ENCODE data around the gene PSAPL1.

The PSAPL1 gene, protein sequence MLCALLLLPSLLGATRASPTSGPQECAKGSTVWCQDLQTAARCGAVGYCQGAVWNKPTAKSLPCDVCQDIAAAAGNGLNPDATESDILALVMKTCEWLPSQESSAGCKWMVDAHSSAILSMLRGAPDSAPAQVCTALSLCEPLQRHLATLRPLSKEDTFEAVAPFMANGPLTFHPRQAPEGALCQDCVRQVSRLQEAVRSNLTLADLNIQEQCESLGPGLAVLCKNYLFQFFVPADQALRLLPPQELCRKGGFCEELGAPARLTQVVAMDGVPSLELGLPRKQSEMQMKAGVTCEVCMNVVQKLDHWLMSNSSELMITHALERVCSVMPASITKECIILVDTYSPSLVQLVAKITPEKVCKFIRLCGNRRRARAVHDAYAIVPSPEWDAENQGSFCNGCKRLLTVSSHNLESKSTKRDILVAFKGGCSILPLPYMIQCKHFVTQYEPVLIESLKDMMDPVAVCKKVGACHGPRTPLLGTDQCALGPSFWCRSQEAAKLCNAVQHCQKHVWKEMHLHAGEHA

GRCh38 chr4:7434766-7435150 lies at the start of gene PSAPL1:
PSAPL1 (minus strand) TSS chr4:7434930; CDS start chr4:7434879, 51 bp downstream.
- no peak for DNase-seq (ENCODE audit: low read depth in 2 of 3, low spot score in 2 of 3)

- DNase-seq (ENCODE audit: low read depth in 2 of 3, low spot score in 2 of 3) = no peak
Measured at GRCh38 chr4:7481227-7481626, 46.5 kb upstream of the PSAPL1 start.

DNA sequence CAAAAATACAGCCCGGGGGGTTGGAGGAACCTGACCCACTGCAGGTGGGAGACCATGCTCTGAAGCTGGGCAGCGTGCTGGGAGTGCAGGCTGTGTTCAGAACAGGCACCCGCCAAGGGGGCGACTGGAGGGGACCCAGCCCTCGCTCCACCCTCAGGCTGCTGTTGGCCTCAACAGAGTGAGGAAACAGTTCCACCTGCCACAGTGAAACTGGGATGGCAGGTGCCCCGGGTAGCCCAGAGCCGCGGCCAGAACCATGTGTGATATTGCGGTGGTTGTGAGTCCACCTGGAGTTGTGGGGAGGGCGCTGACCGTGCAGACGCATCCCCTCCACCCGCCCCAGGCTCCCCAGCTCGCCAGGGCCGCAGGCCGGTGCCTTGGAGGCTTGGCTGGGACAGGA lies 45.7 kb upstream of the PSAPL1 start:
- no peak for DNase-seq (ENCODE audit: low read depth in 2 of 3, low spot score in 2 of 3)

GRCh38 chr4:7478665-7479064 lies 43.9 kb upstream of the PSAPL1 start:
- no peak for DNase-seq (ENCODE audit: low read depth in 2 of 3, low spot score in 2 of 3)

DNA sequence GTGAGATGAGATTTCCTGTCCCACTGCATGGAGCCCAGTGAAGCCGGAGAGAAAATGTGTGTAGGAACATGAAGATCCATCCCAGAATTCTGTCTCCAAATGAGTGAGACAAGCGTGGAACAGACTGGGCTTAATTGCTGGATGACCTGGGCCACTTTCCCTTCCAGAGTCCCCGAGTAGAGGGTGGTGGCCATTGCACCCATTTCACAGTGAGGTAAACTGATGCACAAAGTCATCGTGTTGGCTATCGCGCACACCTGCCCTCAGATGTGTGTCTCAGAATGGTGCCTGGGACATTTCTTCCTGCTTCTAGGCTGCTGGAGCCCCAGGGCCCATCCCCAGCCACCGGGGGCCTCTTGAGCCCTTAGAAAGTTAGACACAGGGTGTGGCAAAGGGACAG lies 43.0 kb upstream of the PSAPL1 start:
- DNase-seq (ENCODE audit: low read depth in 2 of 3, low spot score in 2 of 3) = no peak

DNA sequence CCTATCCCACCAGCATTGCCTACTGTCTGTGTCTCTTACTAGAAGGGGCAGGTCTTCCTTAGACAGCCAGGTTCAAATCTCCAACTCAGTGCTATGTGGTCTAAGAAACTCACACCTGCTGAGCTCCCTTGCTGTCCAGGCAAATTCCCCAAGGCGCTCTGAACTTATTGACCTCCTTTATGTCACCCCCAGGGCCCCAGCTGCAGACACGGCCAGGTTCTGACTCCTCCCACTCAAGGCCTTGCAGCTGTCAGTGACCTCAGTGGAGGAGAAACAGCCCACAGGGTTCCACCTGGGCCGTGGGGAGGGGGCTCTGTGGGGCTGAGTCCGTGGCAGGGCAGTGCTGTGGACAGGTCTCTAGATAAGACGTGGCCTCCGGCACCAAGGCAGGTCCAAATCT lies 42.1 kb upstream of the PSAPL1 start:
- no peak for DNase-seq (ENCODE audit: low read depth in 2 of 3, low spot score in 2 of 3)

DNA sequence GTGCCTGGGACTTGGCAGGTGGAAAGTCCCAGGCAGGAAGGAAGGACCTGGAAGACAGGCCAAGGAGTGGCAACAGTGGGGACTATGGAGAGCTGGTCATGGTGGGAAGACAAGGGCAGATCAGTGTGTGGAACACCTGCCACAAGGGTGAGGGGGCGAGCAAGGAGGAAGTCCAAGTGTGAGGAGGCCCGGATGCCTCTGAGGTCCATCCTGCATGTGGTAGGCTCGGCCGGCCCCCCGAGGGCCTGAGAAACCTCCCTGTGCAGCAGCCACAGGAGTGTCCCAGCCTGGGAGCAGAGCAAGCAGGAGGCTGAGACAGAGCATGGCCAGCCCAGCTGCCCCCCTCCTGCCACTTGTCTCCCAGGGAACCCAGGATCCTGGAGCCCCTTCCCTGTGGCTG lies 40.5 kb upstream of the PSAPL1 start:
- no peak for DNase-seq (ENCODE audit: low read depth in 2 of 3, low spot score in 2 of 3)

DNA sequence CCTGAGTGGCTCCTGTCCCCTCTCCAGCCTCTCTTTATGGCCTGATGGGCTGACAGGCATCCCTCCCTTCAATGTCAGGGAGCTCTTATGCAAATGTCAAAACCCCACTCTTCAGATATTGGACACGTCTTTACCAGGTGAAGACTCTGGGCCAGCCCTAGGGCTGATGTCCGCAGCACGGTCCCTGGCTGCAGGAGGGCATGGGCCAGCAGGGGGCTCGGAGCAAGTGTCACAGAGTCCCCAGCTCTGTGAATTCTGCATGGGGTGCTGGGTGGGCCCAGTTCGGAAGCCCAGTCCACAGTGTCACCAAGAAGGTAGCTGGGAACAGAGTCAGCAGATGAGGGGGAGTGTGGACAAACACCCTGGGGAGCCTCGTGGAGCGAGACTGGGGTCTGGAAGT lies 39.6 kb upstream of the PSAPL1 start:
- no peak for DNase-seq (ENCODE audit: low read depth in 2 of 3, low spot score in 2 of 3)

DNA sequence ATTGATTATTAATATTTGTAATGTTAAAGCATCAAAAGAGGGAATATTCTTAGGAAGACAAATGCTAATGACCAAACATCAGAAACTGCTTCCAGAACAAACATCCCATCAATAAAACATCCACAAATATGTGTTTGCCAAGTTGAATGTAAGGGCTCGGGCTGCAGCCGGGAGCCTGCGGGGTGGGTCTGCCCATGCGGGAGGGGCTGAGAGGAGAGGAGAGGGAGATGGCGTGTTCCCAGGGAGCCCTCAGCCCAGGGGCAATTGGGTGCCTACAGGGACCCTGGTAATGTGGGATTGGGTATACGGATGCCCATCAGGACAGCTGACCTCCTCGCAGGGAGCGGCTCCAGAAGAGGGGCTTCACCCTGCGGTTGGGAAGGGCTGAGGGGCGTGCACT lies 38.4 kb upstream of the PSAPL1 start:
- DNase-seq (ENCODE audit: low read depth in 2 of 3, low spot score in 2 of 3) = no peak

DNA sequence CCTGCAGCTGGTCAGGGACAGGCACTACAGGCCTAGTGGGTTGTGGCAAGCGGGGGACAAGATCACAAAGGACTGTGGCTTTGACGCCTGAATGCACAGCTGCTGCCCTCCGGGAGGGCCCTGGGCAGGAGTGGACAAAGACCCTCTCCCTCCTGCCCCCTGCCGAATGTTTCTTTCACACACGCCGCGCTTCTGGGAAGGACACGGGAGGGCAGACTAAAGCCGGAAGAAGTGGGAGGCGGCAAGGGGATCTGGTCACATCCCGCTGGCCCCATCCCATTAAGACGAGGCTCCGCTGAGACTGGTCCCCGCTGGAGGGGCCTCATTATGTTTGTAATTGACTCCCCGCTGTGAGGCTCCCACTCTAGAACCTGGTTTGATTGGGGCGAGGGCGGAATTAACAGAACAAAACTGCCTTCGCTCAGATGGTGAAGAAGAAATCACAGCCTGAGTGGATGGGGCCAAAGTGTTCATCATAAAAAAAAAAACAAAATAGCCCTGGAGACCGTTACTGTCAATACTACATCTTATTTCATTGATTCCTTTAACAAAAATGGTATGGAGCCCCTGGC lies 37.8 kb upstream of the PSAPL1 start:
- DNase-seq (ENCODE audit: low read depth in 2 of 3, low spot score in 2 of 3) = no peak

DNA sequence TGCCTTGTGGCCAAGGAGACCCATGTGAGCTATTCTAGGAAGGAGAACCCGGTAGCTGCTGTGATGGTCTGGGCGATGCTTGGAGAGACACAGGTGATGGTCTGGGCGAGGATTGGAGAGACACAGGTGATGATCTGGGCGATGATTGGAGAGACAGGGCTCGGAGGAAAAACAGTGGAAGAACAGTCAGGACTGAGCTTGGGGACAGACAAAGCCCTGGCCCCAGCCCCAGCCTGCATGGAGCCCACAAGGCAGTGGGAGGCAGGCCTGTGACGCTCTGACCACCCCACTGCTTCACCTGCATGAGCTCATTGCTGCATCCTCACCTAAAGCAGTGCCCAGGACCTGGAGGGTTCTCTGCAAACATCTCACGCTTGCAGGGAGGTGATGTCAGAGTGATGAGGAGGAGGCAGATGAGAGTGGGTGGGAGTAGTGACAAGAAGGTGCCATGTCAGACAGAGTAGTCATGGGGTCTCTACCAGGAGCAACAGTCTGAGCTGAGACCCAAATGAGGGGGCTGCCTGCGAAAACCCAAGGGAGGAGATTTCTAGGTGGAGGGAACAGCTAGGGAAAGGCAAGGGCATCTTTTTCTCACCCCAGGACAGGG lies 35.9 kb upstream of the PSAPL1 start:
- DNase-seq (ENCODE audit: low read depth in 2 of 3, low spot score in 2 of 3) = no peak

- no peak for DNase-seq (ENCODE audit: low read depth in 2 of 3, low spot score in 2 of 3)
Measured at GRCh38 chr4:7470111-7470510, 35.4 kb upstream of the PSAPL1 start.

GRCh38 chr4:7469023-7469422 lies 34.3 kb upstream of the PSAPL1 start:
- DNase-seq (ENCODE audit: low read depth in 2 of 3, low spot score in 2 of 3) = no peak

DNA sequence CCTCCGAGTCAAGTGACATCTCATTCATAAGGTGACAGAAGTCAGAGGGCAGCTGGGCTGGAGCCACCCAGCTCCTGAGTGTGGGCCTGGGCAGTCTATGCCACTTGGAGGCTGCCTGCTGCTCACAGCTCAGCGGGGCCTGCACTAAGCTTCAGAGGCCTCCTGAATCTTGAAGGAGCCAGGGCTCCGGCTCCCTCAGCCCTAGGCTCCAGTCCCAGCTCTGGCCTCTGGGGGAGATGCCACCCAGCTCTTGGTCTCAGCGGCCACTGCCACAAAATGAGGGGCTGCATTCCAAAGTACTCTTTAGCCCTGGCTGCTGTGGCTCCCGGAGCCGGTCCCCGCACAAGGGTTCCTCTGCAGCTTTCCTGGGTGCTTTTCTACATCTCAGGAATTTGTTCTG lies 32.7 kb upstream of the PSAPL1 start:
- DNase-seq (ENCODE audit: low read depth in 2 of 3, low spot score in 2 of 3) = no peak

GRCh38 chr4:7466904-7467303 lies 32.2 kb upstream of the PSAPL1 start:
- no peak for DNase-seq (ENCODE audit: low read depth in 2 of 3, low spot score in 2 of 3)

DNA sequence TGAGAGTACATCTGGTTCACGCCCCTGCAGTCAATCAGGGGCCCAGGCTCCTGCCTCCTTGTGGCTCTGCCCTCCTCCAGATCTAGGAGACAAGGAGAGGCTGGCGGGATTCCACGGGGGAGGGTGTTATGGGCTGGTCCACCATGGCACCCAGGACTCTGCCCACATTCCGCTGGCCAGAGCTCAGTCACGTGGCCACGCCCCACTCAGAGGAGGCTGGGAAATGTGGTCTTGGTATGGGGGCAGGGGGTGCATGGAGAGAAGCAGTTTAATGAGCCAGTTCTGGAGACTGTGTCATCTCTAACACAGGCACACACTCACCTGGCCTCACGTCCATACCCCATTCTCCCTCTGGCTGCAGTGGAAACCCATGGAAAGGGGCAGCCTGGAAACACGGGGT lies 31.5 kb upstream of the PSAPL1 start:
- DNase-seq (ENCODE audit: low read depth in 2 of 3, low spot score in 2 of 3) = no peak

GRCh38 chr4:7465017-7465416 lies 30.3 kb upstream of the PSAPL1 start:
- DNase-seq (ENCODE audit: low read depth in 2 of 3, low spot score in 2 of 3) = no peak

DNA sequence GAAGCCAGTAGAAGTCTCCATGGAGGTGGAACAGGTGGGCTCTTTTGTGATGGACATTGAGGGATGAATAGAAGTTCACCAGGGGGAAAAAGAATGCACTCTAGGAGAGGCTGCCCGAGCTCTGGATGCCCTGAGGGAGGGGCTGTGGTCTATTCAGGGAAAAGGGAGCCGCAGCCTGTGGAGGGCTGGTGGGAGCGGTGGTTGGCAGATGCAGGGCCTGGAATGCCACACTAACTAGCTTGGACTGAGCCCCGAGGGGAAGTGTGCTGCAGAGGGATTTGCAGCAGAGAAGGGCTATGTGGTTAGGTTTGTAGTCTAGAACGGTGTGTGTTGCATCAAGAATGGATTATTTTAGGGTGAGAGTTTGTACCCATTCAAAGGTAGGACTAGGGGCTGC lies 29.5 kb upstream of the PSAPL1 start:
- no peak for DNase-seq (ENCODE audit: low read depth in 2 of 3, low spot score in 2 of 3)

- DNase-seq (ENCODE audit: low read depth in 2 of 3, low spot score in 2 of 3) = no peak
Measured at GRCh38 chr4:7463566-7464258, 29.0 kb upstream of the PSAPL1 start.

DNA sequence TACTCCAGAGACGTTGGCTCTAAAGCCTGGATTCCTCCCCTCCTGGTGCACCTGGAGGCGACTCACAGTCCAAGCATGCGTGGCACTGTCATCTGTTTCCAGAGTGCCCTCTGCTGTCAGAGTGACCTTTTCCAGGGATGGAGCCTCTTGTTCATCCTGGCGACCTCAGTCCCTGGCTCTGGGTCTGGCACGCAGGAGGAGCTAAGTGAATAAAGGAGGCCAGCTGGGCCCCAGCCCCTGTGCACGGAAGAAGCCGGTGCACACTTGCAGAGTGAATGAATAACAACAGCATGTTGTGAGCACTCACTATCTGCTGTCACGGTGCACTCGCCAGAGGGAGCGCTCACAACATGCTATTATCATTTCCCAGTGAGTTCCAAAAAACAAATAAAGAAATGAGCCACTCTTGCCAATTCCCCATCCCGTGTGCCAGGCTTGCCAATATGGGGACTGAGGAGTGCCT lies 27.8 kb upstream of the PSAPL1 start:
- DNase-seq (ENCODE audit: low read depth in 2 of 3, low spot score in 2 of 3) = no peak

- no peak for DNase-seq (ENCODE audit: low read depth in 2 of 3, low spot score in 2 of 3)
Measured at GRCh38 chr4:7461230-7461629, 26.5 kb upstream of the PSAPL1 start.

DNA sequence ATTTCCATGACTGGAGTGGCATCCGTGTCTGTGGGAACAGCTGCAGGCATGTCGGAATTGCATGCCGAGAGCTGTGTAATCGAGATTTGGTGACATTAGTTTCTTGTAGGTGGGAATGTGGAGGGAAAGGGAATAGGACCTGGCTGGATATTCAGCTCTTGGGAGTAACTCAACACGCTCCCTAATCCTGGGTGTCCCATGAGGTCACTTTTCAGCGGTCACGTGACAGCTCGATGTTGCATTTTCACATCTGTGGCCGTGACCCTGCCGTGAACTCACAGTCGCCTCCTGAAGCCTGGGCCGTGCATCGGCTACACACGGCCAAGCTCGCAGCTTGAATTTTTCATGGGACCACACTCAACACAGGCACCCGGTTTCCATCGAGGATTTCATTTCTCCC lies 25.8 kb upstream of the PSAPL1 start:
- DNase-seq (ENCODE audit: low read depth in 2 of 3, low spot score in 2 of 3) = no peak

Measured in activated CD8-positive, alpha-beta memory T cell treated with anti-CD3 and anti-CD28 coated beads for 48 hours (primary cell).